COR-L47 (cell line): Measurements from ENCODE around the gene SMIM10L1.

Source experiments
- DNase-seq: peaks from one replicate; lab custom pipeline; 2025; lab: John Stamatoyannopoulos, UW

The SMIM10L1 gene

DNA sequence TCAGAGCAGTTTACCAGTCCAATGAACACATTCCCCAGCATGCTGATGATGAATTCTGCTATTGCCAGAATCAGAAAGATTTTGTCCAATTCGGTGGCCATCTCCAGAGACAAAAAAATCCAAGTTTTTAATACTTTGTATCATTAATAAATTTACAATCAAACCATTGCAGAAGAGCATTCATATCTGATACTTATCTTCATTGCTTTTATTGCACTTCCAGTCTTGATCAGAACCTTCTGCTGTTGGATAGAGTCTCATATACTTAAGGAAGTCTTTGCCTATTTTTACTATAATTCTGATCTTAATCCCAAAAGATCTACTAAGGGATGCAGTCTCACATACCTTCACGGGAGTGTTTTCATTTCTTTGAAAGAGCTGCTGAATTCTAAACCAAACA is 15.8 kb downstream of the SMIM10L1 start, which contains the start of gene TAS2R42:
Gene TAS2R42 (minus strand): TSS at position 101 of the 400 bp plus-strand sequence. CDS start 0 bp downstream, at position 101.
- no peak for DNase-seq

DNA sequence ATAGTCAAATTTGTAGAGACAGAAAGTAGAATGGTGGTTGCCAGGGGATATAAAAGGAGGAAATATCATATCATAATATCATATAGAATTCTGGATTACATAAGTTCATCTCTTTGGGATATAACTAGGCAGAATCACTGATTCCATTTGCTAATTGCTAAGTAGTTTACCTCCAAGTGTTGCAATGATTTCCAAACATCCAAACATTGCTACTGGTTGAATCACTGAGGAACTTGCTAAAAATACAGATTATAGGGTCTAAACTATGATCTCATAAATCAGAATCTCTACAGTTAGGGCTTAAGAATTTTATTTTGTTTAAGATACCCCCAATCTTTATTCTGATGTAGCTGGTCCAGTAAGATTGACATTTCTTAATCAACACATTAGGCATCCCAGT is 31.8 kb downstream of the SMIM10L1 start:
- DNase-seq, result no peak

DNA sequence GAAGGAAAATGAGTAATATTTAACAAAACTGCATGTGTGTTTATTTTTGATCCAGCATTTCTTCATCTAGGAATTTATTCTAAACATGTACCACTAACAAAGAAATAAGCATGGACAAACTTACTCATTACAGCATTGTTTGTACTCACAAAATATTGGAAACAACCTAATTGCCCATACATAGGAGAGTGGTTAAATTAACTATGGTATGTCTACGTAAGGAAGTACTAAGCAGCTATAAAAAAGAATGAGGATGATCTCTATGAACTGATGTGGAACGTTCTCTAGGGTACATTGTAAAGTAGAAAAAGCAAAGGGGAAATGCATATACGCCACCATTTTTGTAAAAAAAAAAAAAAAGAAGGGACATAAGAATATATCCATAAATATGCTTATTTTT is 33.2 kb downstream of the SMIM10L1 start:
- no peak for DNase-seq

DNA sequence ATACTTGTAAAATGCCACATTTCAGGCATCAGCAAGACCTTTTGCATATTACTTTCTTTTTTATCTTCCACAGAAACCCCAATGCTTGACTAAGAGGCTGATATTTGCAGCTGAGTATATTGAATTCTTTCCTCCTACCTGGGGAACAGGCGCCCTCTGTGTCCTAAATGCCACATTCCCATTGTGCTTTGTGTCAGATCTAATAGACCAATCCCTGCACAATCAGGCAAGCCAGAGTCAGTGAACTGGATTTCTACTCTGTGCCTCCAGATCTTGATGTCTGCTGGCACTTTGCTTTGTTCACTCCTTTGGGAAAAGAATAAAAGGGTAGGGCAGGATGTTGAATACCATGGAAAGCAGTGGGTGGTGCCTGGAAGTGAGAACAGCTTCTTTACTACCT is 38.1 kb downstream of the SMIM10L1 start:
- no peak for DNase-seq
